NCI-H1436 (cell line): ENCODE measurements around the gene RNF186.
A peak's percentile ranks its signal among the peaks of the same experiment; 100 is the strongest.
"Not testable (repeated sequence)": the region's sequence is repeated elsewhere in the genome, so short reads cannot be mapped to it uniquely, and the experiment has no call there.

Source experiments
- DNase-seq: peaks from one replicate; lab custom pipeline; 2025; lab: John Stamatoyannopoulos, UW

The RNF186 gene

DNA sequence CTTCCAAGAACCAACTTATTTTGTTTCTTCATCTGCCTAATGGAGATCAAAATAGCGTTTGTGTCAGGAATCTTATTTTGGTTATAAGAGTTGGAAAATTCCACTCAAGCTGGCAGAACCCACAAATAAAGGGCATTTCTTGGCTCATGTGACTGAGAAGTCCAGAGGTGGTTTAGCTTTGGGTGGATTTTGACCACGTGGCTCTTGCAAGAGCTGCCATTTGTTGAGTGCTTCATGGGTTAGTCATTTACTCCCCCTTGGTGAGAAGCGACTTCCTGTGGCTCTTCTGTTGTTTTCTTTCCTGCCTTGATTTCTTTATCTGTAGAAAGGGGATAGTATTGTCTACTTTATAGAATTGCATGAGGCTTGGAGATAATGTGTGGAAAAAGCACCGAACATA lies 9.5 kb upstream of the RNF186 start:
- no peak for DNase-seq

DNA sequence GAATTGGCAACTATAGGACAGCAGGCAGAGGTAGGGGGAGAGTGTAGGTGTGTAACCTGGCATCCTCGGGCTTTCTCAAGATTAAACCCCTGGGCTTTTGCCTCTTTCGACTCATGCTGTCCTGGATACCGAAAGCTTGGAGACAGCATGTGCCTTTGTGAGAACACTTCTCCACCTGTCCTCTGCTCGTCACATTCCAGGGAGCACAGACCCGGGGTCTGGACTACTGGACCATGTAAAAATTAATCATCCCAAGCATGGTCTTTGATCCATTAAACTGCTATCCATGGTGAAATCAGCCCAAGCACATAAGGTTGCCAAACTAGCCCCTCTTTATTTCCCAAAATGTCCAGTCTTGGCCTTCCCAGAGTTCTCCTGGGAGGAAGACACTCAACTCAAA lies 9.0 kb upstream of the RNF186 start:
- DNase-seq: no peak

DNA sequence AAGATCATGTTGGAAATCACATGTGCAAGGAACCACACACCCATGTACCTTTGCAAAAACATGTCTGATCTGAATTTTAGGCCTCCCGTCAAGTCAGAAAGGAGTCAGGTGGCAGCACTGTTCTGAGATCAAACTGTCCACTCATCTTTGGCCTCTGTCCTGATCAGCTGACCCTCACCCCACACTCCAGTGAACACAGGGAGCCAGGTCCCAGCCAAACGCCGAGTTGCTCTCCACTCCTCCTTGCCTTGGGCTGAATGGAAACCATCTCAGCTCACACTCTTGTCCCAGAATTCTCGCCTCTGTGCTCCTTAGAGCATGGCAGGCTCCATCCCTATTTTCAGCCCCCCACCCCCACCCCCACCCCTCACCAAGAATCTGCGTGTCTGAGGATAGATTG lies 4.6 kb upstream of the RNF186 start:
- DNase-seq: no peak

DNA sequence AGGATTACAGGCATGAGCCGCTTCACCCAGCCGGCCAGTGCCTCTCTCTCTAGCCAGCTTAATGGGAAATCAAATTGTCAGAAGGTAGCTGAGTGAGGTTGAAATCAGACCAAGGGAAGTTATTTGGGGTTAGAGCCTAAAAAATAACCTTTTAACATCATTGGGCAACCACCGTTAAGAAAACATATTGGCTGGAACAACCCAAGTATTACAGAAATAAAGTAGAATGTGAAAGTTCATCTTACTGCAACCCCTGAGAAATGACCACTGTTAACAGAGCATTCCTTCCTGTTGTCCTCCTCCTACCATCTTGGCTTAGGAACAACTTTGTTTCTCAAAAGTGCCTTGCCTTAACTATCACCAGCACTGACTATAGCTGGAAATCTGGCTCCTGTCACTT lies 3.2 kb upstream of the RNF186 start:
- no peak for DNase-seq

- no peak for DNase-seq
Measured at GRCh38 chr1:19817160-19817559, 2.1 kb upstream of the RNF186 start.

- DNase-seq: not testable (repeated sequence)
Measured at GRCh38 chr1:19816737-19817086, 1.6 kb upstream of the RNF186 start.

- DNase-seq: peak; percentile 24
Measured at GRCh38 chr1:19815801-19816736, 986 bp upstream of the RNF186 start.

- DNase-seq: no peak
Measured at GRCh38 chr1:19814244-19814661, 830 bp downstream of the RNF186 start.

GRCh38 chr1:19813643-19813960 lies 1.5 kb downstream of the RNF186 start:
- no peak for DNase-seq

DNA sequence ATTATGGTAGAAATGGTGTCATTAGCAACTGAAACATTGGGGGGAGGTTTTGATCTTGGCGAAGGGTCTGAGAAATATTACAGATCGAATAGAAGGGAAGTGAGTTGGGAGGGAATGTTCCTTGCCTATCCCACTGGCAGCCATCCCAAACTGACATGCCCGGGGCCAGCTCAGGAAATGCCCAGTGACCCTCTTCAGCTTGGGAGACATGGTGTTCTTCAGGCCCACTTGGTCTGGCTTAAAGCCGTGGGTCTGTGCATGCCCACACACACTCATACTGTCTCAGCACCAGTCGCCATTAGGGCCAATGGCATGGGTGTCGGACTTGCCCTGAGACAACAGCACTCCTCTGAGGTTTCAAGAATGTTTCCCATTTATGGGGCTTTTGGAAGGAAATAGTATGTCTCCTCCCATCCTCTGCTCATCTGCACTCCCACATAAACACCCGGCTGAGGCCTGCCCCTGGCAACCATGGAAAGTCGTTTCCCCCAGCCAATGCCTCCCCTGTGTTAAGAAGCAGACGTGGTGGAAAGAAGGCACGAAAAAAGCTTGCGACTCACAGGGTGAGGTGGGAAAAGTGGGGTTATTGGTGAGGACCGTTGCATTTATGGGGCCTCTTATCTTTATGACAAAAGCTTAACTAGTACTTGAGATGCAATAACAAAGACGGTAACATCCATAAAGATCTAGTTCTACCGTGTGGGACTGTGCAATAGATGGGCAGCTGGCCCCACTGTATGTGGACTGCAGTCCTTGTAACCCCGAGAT lies 2.0 kb downstream of the RNF186 start:
- DNase-seq: no peak

DNA sequence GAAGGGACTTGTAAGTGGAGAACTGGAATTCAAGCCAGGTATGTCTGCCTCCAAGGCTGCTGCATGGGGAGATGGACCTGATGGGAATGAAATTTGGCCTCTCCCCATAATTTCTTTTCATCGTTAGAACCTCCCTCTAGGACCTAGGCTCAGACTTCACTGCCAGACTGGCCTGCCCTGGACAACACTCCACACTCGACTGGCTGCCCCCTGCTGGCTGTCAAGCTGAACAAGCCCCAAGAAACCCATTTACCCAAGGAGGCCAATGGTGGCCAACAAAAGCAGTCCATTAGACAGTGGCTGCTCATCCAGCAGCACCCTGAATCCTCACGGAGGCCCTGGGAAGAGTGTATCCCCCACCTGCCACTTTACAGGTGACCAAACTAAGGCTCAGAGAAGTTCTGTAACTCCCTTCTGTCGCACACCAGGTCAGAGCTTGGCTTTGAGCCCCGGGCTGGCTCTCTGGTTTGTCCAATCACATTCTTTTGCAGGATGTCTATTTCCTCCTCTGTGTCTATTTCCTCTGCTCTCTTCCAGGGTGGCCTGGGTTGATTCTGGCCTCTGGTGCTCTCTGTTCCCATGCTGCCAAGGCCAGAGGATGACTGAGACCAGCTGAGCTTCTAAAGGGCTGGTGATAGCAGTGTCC lies 3.8 kb downstream of the RNF186 start:
- DNase-seq: no peak

DNA sequence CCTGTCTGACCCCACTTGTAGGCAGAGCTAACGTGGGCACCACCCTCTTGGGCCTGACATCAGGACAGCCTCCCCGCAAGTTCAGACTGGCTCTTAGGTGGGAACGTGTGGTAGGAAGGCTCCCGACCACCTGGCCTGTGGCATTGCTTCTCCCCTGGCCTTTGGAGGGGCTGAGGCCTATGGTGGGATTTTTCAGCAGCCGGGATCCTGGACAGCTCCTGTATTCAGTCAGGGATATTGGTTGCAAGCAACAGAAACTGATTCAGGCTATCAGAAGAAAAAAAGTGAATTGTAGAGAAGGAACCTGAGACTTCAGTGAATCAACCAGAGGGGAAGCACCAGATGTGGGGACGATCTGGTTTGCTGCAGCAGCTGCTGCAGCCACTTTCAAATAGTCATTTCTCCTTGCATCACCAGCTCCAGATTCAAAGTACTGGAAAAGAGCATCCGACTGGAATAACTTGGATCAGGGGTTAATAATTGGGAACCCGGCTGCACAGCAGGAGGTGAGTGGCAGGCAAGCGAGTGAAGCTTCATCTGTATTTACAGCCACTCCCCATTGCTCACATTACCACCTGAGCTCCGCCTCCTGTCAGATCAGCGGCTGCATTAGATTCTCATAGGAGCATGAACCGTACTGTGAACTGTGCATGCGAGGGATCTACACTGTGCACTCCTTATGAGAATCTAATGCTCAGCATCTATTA lies 5.9 kb downstream of the RNF186 start:
- DNase-seq: no peak

- DNase-seq: no peak
Measured at GRCh38 chr1:19808351-19808750, 6.7 kb downstream of the RNF186 start.

DNA sequence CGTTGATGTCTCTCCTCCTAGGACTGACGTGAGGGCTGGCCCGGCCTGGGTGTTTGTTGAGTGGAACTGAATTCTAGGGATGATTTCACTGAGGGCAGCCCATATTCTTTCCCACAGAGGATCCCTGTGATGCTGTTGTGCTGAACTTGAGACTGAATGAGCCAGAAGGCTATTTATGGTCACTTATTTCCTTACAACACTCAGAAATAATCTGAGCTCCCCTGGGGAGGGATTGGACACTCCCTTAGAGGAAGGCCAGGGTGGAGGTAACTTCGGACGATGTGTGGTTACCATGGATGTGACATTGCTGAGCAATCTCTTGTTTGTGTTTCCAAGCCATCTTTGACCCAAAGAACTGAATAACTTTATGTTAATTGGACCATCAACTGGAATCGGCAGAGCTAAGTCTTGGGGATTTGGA lies 10.2 kb downstream of the RNF186 start:
- no peak for DNase-seq

- no peak for DNase-seq
Measured at GRCh38 chr1:19802269-19802668, 12.8 kb downstream of the RNF186 start.

- no peak for DNase-seq
Measured at GRCh38 chr1:19800076-19800804, 14.8 kb downstream of the RNF186 start.

GRCh38 chr1:19799230-19800075 lies 15.6 kb downstream of the RNF186 start, which contains the start of gene TMCO4:
Gene TMCO4 (minus strand): TSS chr1:19799916. CDS start chr1:19780758, 19,158 bp downstream.
- DNase-seq: peak; percentile 4

DNA sequence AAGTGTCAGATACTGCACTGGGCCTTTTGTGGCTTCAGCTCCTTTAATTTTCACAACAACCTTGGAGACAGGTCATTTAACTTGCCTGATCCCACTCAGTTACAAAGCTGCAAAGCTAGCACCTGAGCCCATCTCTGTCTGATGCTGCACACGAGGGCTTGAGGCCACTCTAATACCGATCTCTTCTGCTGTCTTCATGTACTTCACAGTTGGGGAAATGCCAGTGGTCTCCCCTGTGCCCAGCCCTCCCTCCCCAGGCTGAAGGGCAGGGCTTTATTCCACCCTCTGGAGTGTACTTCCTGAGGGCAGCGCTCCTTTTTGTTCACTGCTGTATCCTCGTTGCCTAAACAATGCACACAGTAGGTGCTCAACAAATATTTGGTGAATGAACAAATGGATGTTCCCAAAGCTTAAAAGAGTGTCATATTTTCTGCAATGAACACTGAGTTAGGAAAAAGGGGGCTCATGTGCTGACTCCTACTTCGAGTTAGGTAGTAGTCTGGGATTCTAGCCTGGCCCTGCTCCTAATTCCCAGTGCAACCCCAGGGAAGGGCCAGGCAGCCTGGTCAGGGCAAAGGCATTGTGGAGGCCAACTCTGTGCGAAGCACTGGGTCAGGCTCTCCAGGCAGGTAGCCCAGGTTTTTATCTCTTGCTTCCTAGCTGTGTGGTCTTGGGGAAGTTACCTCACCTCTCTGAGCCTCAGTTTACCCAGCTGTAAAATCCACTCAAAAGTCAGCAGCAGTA lies 16.4 kb downstream of the RNF186 start:
- no peak for DNase-seq

GRCh38 chr1:19797827-19798226 lies 17.3 kb downstream of the RNF186 start:
- no peak for DNase-seq

- DNase-seq: no peak
Measured at GRCh38 chr1:19794583-19794982, 20.5 kb downstream of the RNF186 start.
